Glutamatergic neuron (in vitro differentiated cells): ENCODE measurements around the gene ARHGEF38. TPM values are rescaled to one million over a fixed set of nuclear protein-coding genes. Genes with fewer than 3 reads are reported as not detected.

ENCODE experiments used
- DNase-seq: peaks from one replicate; pipeline ENCODE4 v3.0.0; 2022
- H3K27ac Mint-ChIP-seq: one replicate; pipeline ENCODE4 v1.8.0; 2020; ENCODE audit warnings: mild to moderate bottlenecking, mixed read lengths, inconsistent platforms; ENCODE audit not compliant: unreplicated experiment
- H3K27me3 Mint-ChIP-seq: one replicate; pipeline ENCODE4 v1.8.0; 2020; ENCODE audit warnings: mild to moderate bottlenecking, moderate library complexity, mixed read lengths, inconsistent platforms; ENCODE audit not compliant: unreplicated experiment
- H3K36me3 Mint-ChIP-seq: one replicate; pipeline ENCODE4 v1.8.0; 2020; ENCODE audit warnings: mild to moderate bottlenecking, mixed read lengths, inconsistent platforms; ENCODE audit not compliant: unreplicated experiment
- H3K4me1 Mint-ChIP-seq: one replicate; pipeline ENCODE4 v1.8.0; 2020; ENCODE audit warnings: mild to moderate bottlenecking, low read depth, mixed read lengths, inconsistent platforms; ENCODE audit not compliant: unreplicated experiment
- H3K4me3 Mint-ChIP-seq: one replicate; pipeline ENCODE4 v1.8.0; 2020; ENCODE audit warnings: mild to moderate bottlenecking, mixed read lengths, inconsistent platforms; ENCODE audit not compliant: unreplicated experiment
- H3K9me3 Mint-ChIP-seq: one replicate; pipeline ENCODE4 v1.8.0; 2020; ENCODE audit warnings: mild to moderate bottlenecking, moderate library complexity, mixed read lengths, inconsistent platforms; ENCODE audit not compliant: unreplicated experiment
- total RNA-seq: library from RNA; stranded (reverse); fragmentation: NEBNext Ultra II Directional; extraction: Animal tissue kit (Norgen Biotek cat#: 25700); gene quantifications from one replicate; pipeline ENCODE4 v1.2.1, GENCODE V29; 2021; ENCODE audit not compliant: unreplicated experiment
- TF ChIP-seq, protein P1 (sequence below): fragments of 200-600 bp; sonication (generic); IDR thresholded peaks from one replicate; pipeline ENCODE4 v1.5.0; 2021; ENCODE audit not compliant: partially characterized antibody, unreplicated experiment

ARHGEF38 gene
- total RNA-seq, 1 donor from 2014 or later: not detected

DNA sequence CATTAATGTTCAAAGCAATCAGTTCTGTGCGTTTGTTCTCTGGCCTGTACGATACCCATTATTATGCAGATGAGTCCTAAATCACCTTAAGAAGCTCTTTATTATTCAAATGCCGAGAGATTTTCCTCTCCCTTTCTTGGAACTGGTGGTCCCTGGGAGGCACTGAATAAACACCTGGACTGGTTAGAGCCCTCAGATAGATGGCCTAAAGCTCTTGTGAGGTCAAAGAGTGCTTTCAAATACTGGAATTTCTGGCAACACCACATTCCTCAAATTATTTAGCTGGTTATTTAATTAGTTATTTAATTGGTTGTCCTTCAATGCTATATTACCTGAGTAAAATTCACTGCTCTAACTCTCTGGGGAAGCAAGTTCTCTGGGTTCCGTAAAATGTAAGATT, 3.0 kb downstream of the ARHGEF38 start:
- Mint-ChIP-seq H3K4me1 (no peaks in the 10 kb centered on the region), H3K27ac (no peak overlapping the region), H3K9me3 (peaks cover 2% of the 10 kb centered on the region), H3K27me3 (peaks cover 3% of the 10 kb centered on the region), H3K4me3 (no peak overlapping the region), H3K36me3 (no peaks in the 10 kb centered on the region)
- no peak for DNase-seq
- TF ChIP-seq, protein P1, sequence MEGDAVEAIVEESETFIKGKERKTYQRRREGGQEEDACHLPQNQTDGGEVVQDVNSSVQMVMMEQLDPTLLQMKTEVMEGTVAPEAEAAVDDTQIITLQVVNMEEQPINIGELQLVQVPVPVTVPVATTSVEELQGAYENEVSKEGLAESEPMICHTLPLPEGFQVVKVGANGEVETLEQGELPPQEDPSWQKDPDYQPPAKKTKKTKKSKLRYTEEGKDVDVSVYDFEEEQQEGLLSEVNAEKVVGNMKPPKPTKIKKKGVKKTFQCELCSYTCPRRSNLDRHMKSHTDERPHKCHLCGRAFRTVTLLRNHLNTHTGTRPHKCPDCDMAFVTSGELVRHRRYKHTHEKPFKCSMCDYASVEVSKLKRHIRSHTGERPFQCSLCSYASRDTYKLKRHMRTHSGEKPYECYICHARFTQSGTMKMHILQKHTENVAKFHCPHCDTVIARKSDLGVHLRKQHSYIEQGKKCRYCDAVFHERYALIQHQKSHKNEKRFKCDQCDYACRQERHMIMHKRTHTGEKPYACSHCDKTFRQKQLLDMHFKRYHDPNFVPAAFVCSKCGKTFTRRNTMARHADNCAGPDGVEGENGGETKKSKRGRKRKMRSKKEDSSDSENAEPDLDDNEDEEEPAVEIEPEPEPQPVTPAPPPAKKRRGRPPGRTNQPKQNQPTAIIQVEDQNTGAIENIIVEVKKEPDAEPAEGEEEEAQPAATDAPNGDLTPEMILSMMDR: no peak

DNA sequence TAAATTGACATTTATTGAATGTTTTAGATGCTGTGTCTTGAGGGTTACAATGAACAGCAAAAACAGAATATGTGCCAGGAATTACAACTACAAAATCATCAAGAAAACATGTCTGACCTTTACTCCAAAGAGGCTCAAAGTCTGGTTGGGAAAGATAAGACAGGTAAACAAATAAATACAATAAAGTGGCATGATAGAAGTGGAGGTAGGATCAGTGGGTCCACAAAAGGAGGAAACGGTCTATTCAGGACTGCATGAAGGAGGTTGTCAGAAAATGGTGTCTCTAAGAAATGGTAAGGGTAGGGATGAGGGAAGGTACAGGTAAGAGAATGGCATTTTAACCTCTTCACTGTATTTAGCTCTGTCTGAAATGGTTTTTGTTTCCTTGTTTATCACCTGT, 3.8 kb downstream of the ARHGEF38 start:
- Mint-ChIP-seq H3K9me3 (peaks cover 2% of the 10 kb centered on the region), H3K4me3 (no peak overlapping the region), H3K27me3 (peaks cover 3% of the 10 kb centered on the region), H3K36me3 (no peaks in the 10 kb centered on the region), H3K4me1 (no peaks in the 10 kb centered on the region), H3K27ac (no peak overlapping the region)
- DNase-seq: no peak
- TF ChIP-seq, protein P1: no peak

DNA sequence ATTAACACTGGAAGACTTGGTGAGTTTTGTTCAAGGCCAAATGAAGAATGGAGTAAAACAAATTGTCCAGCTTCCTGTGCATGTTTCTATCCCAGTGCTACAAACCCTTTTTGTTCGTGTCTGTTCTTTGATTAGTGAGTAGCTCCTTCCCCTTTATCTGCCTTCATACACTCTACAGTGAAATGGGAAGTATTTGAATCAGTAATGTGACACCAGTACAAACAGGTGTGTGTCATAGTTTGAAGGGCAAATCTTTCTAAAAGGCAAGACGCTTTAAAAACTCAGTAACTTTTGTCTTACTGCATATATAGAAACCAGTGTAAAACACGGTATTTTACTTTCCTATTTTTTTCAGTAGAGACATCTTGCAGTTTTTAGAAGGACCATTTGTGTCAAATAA, 5.9 kb downstream of the ARHGEF38 start:
- Mint-ChIP-seq H3K27ac (no peak overlapping the region), H3K36me3 (no peaks in the 10 kb centered on the region), H3K4me1 (no peaks in the 10 kb centered on the region), H3K4me3 (no peak overlapping the region), H3K27me3 (peaks cover 6% of the 10 kb centered on the region), H3K9me3 (peaks cover 2% of the 10 kb centered on the region)
- DNase-seq: no peak
- TF ChIP-seq, protein P1: no peak

DNA sequence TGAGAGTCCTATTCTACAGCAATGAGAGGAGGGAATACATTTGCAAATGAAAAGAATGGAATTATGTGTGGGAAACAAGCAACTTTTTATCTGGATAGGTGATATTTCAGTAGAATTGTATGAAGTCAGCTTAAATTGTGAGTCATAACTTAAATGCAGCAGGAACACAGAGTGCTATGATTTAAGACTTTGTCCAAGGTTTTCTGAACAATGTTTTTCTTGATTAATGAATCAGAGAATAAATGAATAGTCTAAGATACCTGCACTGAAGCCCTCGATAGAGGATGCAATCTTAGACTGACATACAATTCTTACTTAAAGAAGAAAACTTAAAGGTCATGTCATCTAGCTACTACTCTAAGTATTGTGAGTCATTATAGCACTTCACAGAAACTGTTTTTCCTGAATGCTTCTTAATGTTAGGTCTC, 8.0 kb downstream of the ARHGEF38 start:
- Mint-ChIP-seq H3K4me3 (no peak overlapping the region), H3K27me3 (peaks cover 6% of the 10 kb centered on the region), H3K9me3 (peaks cover 2% of the 10 kb centered on the region), H3K27ac (no peak overlapping the region), H3K36me3 (no peaks in the 10 kb centered on the region), H3K4me1 (no peaks in the 10 kb centered on the region)
- no peak for DNase-seq
- TF ChIP-seq, protein P1: no peak

DNA sequence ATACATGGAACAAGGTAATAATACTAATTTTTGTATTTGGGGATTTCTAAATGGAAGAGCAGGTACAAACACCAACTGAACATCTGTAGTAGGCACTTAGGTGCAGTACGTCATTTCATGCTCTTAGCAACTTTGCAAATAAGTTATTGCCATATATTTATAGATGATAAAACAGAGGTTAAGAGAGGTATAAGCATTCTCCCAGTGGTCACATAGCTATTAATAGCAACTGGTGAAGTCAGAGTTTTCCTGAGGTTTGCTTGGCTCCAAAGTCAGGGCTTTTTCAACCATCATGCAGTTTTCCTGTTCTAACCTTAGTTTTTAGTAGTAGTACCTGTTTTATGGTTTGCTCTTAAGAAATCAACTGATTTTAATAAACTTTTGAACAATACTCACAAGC, 10.9 kb downstream of the ARHGEF38 start:
- Mint-ChIP-seq H3K27me3 (peaks cover 4% of the 10 kb centered on the region), H3K27ac (no peak overlapping the region), H3K9me3 (peaks cover 2% of the 10 kb centered on the region), H3K36me3 (no peaks in the 10 kb centered on the region), H3K4me3 (no peak overlapping the region), H3K4me1 (no peaks in the 10 kb centered on the region)
- DNase-seq: no peak
- TF ChIP-seq, protein P1: no peak
